ENCODE results near the gene TRIM37. TPM values are rescaled to one million over a fixed set of nuclear protein-coding genes. Genes with fewer than 3 reads are reported as not detected.

TRIM37 gene
- total and polyA plus RNA-seq, 2 of the 8 experiments (the other 6 are each of a cell fraction or from before 2014, with no cell fraction given) = 38.2 to 57.0 TPM

DNA sequence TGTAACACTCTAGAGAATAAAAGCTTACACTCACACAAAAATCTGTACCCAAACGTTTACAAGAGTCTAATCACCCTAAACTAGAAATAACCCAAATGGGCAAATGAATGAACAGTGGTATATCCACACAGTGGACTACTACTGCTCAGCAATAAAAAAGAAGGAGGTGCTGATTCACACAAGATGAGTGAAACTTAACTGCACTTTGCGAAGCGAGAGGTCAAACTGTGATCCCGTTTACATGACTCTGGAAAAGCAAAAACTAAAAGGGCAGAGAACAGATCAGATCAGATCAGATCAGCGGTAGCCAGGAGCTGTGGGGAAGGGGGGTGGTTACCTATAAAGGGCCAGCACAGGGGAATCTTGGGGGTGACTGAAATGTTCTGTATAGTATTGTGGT is 113.4 kb downstream of the TRIM37 start:
- Histone ChIP-seq H3K4ac (replicated peaks; ENCODE audit: insufficient read length, low read depth, low read length) (no peak overlapping the region), H3K79me1 (ENCODE audit: low read depth, low read length) (no peaks in the 10 kb centered on the region), H3K9ac (replicated peaks in 1 of 4; ENCODE audit: extremely low read depth in 1 of 4, low read depth in 3 of 4, low read length in 3 of 4) (no peak overlapping the region), H3K79me2 (ENCODE audit: control insufficient read depth in 1 of 2, insufficient read depth in 2 of 2, low read length in 2 of 2) (no peaks in the 10 kb centered on the region), H2BK15ac (ENCODE audit: low read length) (no peak overlapping the region), H4K91ac (replicated peaks; ENCODE audit: insufficient read length, low read length) (no peak overlapping the region), H4K5ac (ENCODE audit: insufficient read length, low read depth, low read length) (no peak overlapping the region), H2BK12ac (ENCODE audit: low read depth, low read length) (no peak overlapping the region; the same call in 1 of the 2 replicates), H3K14ac (ENCODE audit: insufficient read length) (no peak overlapping the region), H3K23me2 (ENCODE audit: low read depth, low read length) (no peaks in the 10 kb centered on the region), H3K18ac (ENCODE audit: extremely low read depth, low read length) (peak overlapping the region; percentile 32; the same call in 1 of the 2 replicates), H3K9me3 (ENCODE audit: insufficient read depth in 2 of 2, low read depth in 1 of 2, low read length in 1 of 2) (no peaks in the 10 kb centered on the region), H4K8ac (ENCODE audit: extremely low read depth, insufficient read depth, low read length) (no peak overlapping the region), H3K4me2 (ENCODE audit: insufficient read depth in 1 of 2, low read depth in 2 of 2, low read length in 2 of 2) (no peak overlapping the region), H2AK5ac (ENCODE audit: low read depth, low read length) (no peak overlapping the region), H3K23ac (ENCODE audit: insufficient read length) (no peak overlapping the region), H3K4me1 (replicated peaks in 1 of 4; ENCODE audit: control insufficient read depth in 3 of 4, insufficient read depth in 4 of 4, low read length in 3 of 4) (no peaks in the 10 kb centered on the region; a peak in 1 of 7 replicates), H2BK20ac (ENCODE audit: low read length) (no peak overlapping the region), H3K27ac (ENCODE audit: low read depth, low read length) (no peak overlapping the region), H4K20me1 (replicated peaks in 1 of 2; ENCODE audit: control insufficient read depth in 1 of 2, insufficient read depth in 2 of 2, low read length in 2 of 2) (no peaks in the 10 kb centered on the region), H2AFZ (ENCODE audit: low read length) (no peak overlapping the region), H3K56ac (replicated peaks; ENCODE audit: insufficient read length, low read depth, low read length) (no peak overlapping the region), H3K36me3 (ENCODE audit: control insufficient read depth in 2 of 4, insufficient read depth in 4 of 4, low read length in 3 of 4) (peaks cover 0 to 3% (median 2%) of the 10 kb centered on the region in 4 experiments; a peak in 5 of 8 replicates), H3K27me3 (replicated peaks in 1 of 4; ENCODE audit: control insufficient read depth in 3 of 4, extremely low read depth in 1 of 4, insufficient read depth in 3 of 4, low read length in 3 of 4) (no peaks in the 10 kb centered on the region), H3K4me3 (ENCODE audit: extremely low read depth in 1 of 4, insufficient read depth in 2 of 4, low read depth in 3 of 4, low read length in 4 of 4) (no peak overlapping the region), H2BK5ac (ENCODE audit: low read depth, low read length) (0 out of 2 replicates have a peak overlapping the region, but pooled peaks have one; percentile 44), H2BK120ac (replicated peaks; ENCODE audit: low read depth, low read length) (no peak overlapping the region)
- 79% methylated on average over 5 of the region's 5 CpGs; no CpG with 5 or more reads in 1 of the 2 experiments for WGBS, 2 experiments (ENCODE audit: extremely low coverage in 1 of 2, insufficient coverage in 1 of 2, insufficient read length in 1 of 2, insufficient replicate concordance in 2 of 2, low coverage in 1 of 2, low lambda C conversion rate in 2 of 2, missing lambda C conversion rate in 1 of 2)
- CTCF ChIA-PET (ENCODE audit: partially characterized antibody) = interaction anchor here (0.7 to 3.7 kb wide), 6 partner anchors 8 to 283 kb away, joined by 3 to 11 read pairs (median 3); no protein-coding TSS in a partner anchor
- DNase-seq (ENCODE audit: low read depth in 1 of 2, low spot score in 2 of 2) = no peak
- no peak for FAIRE-seq
- POLR2A ChIA-PET (ENCODE audit: partially characterized antibody) = no interaction called here
- TF ChIP-seq TBP (IDR thresholded peaks at IDR 0.05; ENCODE audit: low read depth, low read length) (no peak), CEBPB (IDR thresholded peaks at IDR 0.05; ENCODE audit: low read depth, low read length) (no peak), CBX5 (IDR thresholded peaks at IDR 0.05; ENCODE audit: low read depth, low read length) (no peak), USF2 (IDR thresholded peaks at IDR 0.05; ENCODE audit: low read length) (no peak), EGR1 (IDR thresholded peaks at IDR 0.05; ENCODE audit: borderline replicate concordance, low read depth, low read length) (no peak), CHD1 (IDR thresholded peaks at IDR 0.05; ENCODE audit: low read depth, low read length) (no peak), EZH2 (IDR thresholded peaks at IDR 0.05; ENCODE audit: low read depth, low read length, severe bottlenecking) (no peak), NRF1 (IDR thresholded peaks at IDR 0.05; ENCODE audit: low read depth, low read length) (no peak), SP2 (IDR thresholded peaks at IDR 0.05; ENCODE audit: low read length) (no peak), MAFK (IDR thresholded peaks at IDR 0.05; ENCODE audit: low read depth, low read length) (no peak), SRF (IDR thresholded peaks at IDR 0.05; ENCODE audit: low read depth, low read length) (no peak), RAD21 (IDR thresholded peaks at IDR 0.05 in 1 of 2, conservative IDR thresholded peaks at IDR 0.05 in 1 of 2; ENCODE audit: low read depth in 2 of 2, low read length in 2 of 2) (no peak), SIRT6 (IDR thresholded peaks at IDR 0.05; ENCODE audit: low read length) (no peak), PHF8 (conservative IDR thresholded peaks at IDR 0.05; ENCODE audit: low read depth, low read length) (no peak)

All from H1 (cell line).